ENCODE data around the gene CYB5R2.

Gene CYB5R2

GRCh38 chr11:7621090-7621489 is 52.2 kb downstream of the CYB5R2 start:
- no peaks in the 10 kb centered on the region for H3K79me1 ChIP-seq (ENCODE audit: low read depth, low read length)
- no peak overlapping the region for H2BK15ac ChIP-seq (ENCODE audit: low read length)
- H3K23ac ChIP-seq (ENCODE audit: low read depth, low read length, poor library complexity): no peak overlapping the region
- no peak overlapping the region for H3K4ac ChIP-seq (ENCODE audit: low read length)
- DNase-seq (ENCODE audit: low spot score): no peak
- WGBS, 2 donors (ENCODE audit: extremely low coverage in 2 of 2, insufficient read length in 2 of 2, insufficient replicate concordance in 1 of 2): no CpG with 5 or more reads among the region's 3 CpGs
- no peak overlapping the region for H2BK5ac ChIP-seq (ENCODE audit: low read length)
- no peak overlapping the region for H2BK12ac ChIP-seq (ENCODE audit: low read length)
- H3K18ac ChIP-seq (ENCODE audit: low read length): no peak overlapping the region
- no peak overlapping the region for H3K4me2 ChIP-seq (ENCODE audit: insufficient read depth, low read length, poor library complexity, severe bottlenecking)
- H2BK120ac ChIP-seq (ENCODE audit: low read depth, low read length): no peak overlapping the region
- H3K36me3 ChIP-seq (replicated peaks in 1 of 2; ENCODE audit: control insufficient read depth in 2 of 2, insufficient read depth in 2 of 2, low read length in 2 of 2): no peaks in the 10 kb centered on the region
- no peak overlapping the region for H3K14ac ChIP-seq (ENCODE audit: low read length)
- H3K4me1 ChIP-seq (ENCODE audit: control insufficient read depth in 2 of 2, insufficient read depth in 1 of 2, low read depth in 1 of 2, low read length in 2 of 2): no peaks in the 10 kb centered on the region
- no peak overlapping the region for H2AK5ac ChIP-seq (ENCODE audit: low read depth, low read length)
- H3K27me3 ChIP-seq (ENCODE audit: control insufficient read depth in 3 of 3, insufficient read depth in 3 of 3, low read depth in 1 of 3, low read length in 3 of 3): no peaks in the 10 kb centered on the region
- no peak overlapping the region for H3K4me3 ChIP-seq (ENCODE audit: low read length in 2 of 2)
- no peak overlapping the region for H3K27ac ChIP-seq (replicated peaks; ENCODE audit: low read length)
- H3K9ac ChIP-seq (ENCODE audit: low read depth, low read length, poor library complexity): no peak overlapping the region
- no peak overlapping the region for H2AFZ ChIP-seq (ENCODE audit: low read length)
- no peak overlapping the region for H4K91ac ChIP-seq (ENCODE audit: low read depth, low read length, poor library complexity)
- H3K9me3 ChIP-seq (replicated peaks in 1 of 2; ENCODE audit: control insufficient read depth in 2 of 2, insufficient read depth in 1 of 2, low read depth in 1 of 2, low read length in 2 of 2): no peaks in the 10 kb centered on the region
- H4K8ac ChIP-seq (ENCODE audit: low read depth, low read length): no peak overlapping the region

GRCh38 chr11:7619322-7619721 is 54.0 kb downstream of the CYB5R2 start:
- Histone ChIP-seq H2BK5ac (ENCODE audit: low read length) (no peak overlapping the region), H2BK15ac (ENCODE audit: low read length) (no peak overlapping the region), H4K8ac (ENCODE audit: low read depth, low read length) (no peak overlapping the region), H3K18ac (ENCODE audit: low read length) (no peak overlapping the region), H2BK120ac (ENCODE audit: low read depth, low read length) (no peak overlapping the region), H3K4me2 (ENCODE audit: insufficient read depth, low read length, poor library complexity, severe bottlenecking) (no peak overlapping the region), H3K79me1 (ENCODE audit: low read depth, low read length) (no peaks in the 10 kb centered on the region), H3K36me3 (replicated peaks in 1 of 2; ENCODE audit: control insufficient read depth in 2 of 2, insufficient read depth in 2 of 2, low read length in 2 of 2) (no peaks in the 10 kb centered on the region), H3K27ac (replicated peaks; ENCODE audit: low read length) (no peak overlapping the region), H3K27me3 (ENCODE audit: control insufficient read depth in 3 of 3, insufficient read depth in 3 of 3, low read depth in 1 of 3, low read length in 3 of 3) (no peaks in the 10 kb centered on the region), H3K4ac (ENCODE audit: low read length) (no peak overlapping the region), H3K4me1 (ENCODE audit: control insufficient read depth in 2 of 2, insufficient read depth in 1 of 2, low read depth in 1 of 2, low read length in 2 of 2) (peaks cover 0 to 2% of the 10 kb centered on the region in 2 donors), H2AFZ (ENCODE audit: low read length) (no peak overlapping the region), H3K9ac (ENCODE audit: low read depth, low read length, poor library complexity) (no peak overlapping the region), H2BK12ac (ENCODE audit: low read length) (no peak overlapping the region), H2AK5ac (ENCODE audit: low read depth, low read length) (no peak overlapping the region), H3K23ac (ENCODE audit: low read depth, low read length, poor library complexity) (no peak overlapping the region), H3K14ac (ENCODE audit: low read length) (no peak overlapping the region), H3K4me3 (ENCODE audit: low read length in 2 of 2) (no peak overlapping the region), H3K9me3 (replicated peaks in 1 of 2; ENCODE audit: control insufficient read depth in 2 of 2, insufficient read depth in 1 of 2, low read depth in 1 of 2, low read length in 2 of 2) (no peaks in the 10 kb centered on the region), H4K91ac (ENCODE audit: low read depth, low read length, poor library complexity) (no peak overlapping the region)
- no CpG with 5 or more reads among the region's 3 CpGs for whole genome bisulfite sequencing, 2 donors (ENCODE audit: extremely low coverage in 2 of 2, insufficient read length in 2 of 2, insufficient replicate concordance in 1 of 2)
- no peak for DNase-seq (ENCODE audit: low spot score)

GRCh38 chr11:7617032-7617431 is 56.3 kb downstream of the CYB5R2 start:
- peak overlapping the region; percentile 47 for H2AK5ac ChIP-seq (ENCODE audit: low read depth, low read length)
- H3K4me2 ChIP-seq (ENCODE audit: insufficient read depth, low read length, poor library complexity, severe bottlenecking): no peak overlapping the region
- peaks cover 2 to 8% of the 10 kb centered on the region in 2 donors for H3K4me1 ChIP-seq (ENCODE audit: control insufficient read depth in 2 of 2, insufficient read depth in 1 of 2, low read depth in 1 of 2, low read length in 2 of 2)
- no peak overlapping the region for H3K14ac ChIP-seq (ENCODE audit: low read length)
- peak overlapping the region; percentile 57 for H4K8ac ChIP-seq (ENCODE audit: low read depth, low read length)
- peak overlapping the region; percentile 60 for H4K91ac ChIP-seq (ENCODE audit: low read depth, low read length, poor library complexity)
- no peak overlapping the region for H3K27ac ChIP-seq (replicated peaks; ENCODE audit: low read length)
- no peak overlapping the region for H2BK120ac ChIP-seq (ENCODE audit: low read depth, low read length)
- no peak overlapping the region for H3K4me3 ChIP-seq (ENCODE audit: low read length in 2 of 2)
- H2BK12ac ChIP-seq (ENCODE audit: low read length): no peak overlapping the region
- peak overlapping the region; percentile 47 for H3K23ac ChIP-seq (ENCODE audit: low read depth, low read length, poor library complexity)
- peak overlapping the region; percentile 40 for H2BK15ac ChIP-seq (ENCODE audit: low read length)
- no peaks in the 10 kb centered on the region for H3K36me3 ChIP-seq (replicated peaks in 1 of 2; ENCODE audit: control insufficient read depth in 2 of 2, insufficient read depth in 2 of 2, low read length in 2 of 2)
- H3K79me1 ChIP-seq (ENCODE audit: low read depth, low read length): no peaks in the 10 kb centered on the region
- DNase-seq (ENCODE audit: low spot score): no peak
- peaks cover 0 to 2% (median 0%) of the 10 kb centered on the region in 3 experiments for H3K27me3 ChIP-seq (ENCODE audit: control insufficient read depth in 3 of 3, insufficient read depth in 3 of 3, low read depth in 1 of 3, low read length in 3 of 3)
- H3K9ac ChIP-seq (ENCODE audit: low read depth, low read length, poor library complexity): peak overlapping the region; percentile 26
- peak overlapping the region; percentile 68 for H3K18ac ChIP-seq (ENCODE audit: low read length)
- no peaks in the 10 kb centered on the region for H3K9me3 ChIP-seq (replicated peaks in 1 of 2; ENCODE audit: control insufficient read depth in 2 of 2, insufficient read depth in 1 of 2, low read depth in 1 of 2, low read length in 2 of 2)
- no peak overlapping the region for H2BK5ac ChIP-seq (ENCODE audit: low read length)
- no peak overlapping the region for H2AFZ ChIP-seq (ENCODE audit: low read length)
- WGBS, 2 donors (ENCODE audit: extremely low coverage in 2 of 2, insufficient read length in 2 of 2, insufficient replicate concordance in 1 of 2): no CpG with 5 or more reads among the region's 8 CpGs
- H3K4ac ChIP-seq (ENCODE audit: low read length): no peak overlapping the region
